HG03064 (cell line): Measurements from ENCODE around the gene KCTD7.
"Not testable (repeated sequence)": the region's sequence is repeated elsewhere in the genome, so short reads cannot be mapped to it uniquely, and the experiment has no call there.

Source experiments
- ATAC-seq: cut with Tn5 transposase; IDR thresholded peaks from one replicate; pipeline ENCODE4 v1.9.1; 2021; ENCODE audit warnings: low read depth; ENCODE audit not compliant: unreplicated experiment

The KCTD7 gene

GRCh38 chr7:66615699-66616098, 13.0 kb upstream of the KCTD7 start:
- ATAC-seq: no peak

GRCh38 chr7:66617295-66617694, 11.4 kb upstream of the KCTD7 start:
- no peak for ATAC-seq

GRCh38 chr7:66619341-66619948, 9.2 kb upstream of the KCTD7 start:
- ATAC-seq: not testable (repeated sequence)

- no peak for ATAC-seq
Observed at GRCh38 chr7:66626331-66626934, 2.2 kb upstream of the KCTD7 start.

- ATAC-seq: no peak
Observed at GRCh38 chr7:66627151-66627681, 1.5 kb upstream of the KCTD7 start.

- peak; percentile 0 for ATAC-seq
Observed at GRCh38 chr7:66627881-66628360, 760 bp upstream of the KCTD7 start.

- ATAC-seq: peak; percentile 7
Observed at GRCh38 chr7:66629222-66630062, 761 bp downstream of the KCTD7 start.

- no peak for ATAC-seq
Observed at GRCh38 chr7:66630531-66630930, 1.9 kb downstream of the KCTD7 start.

- no peak for ATAC-seq
Observed at GRCh38 chr7:66631471-66631870, 2.8 kb downstream of the KCTD7 start.

- ATAC-seq: no peak
Observed at GRCh38 chr7:66634816-66635215, 6.1 kb downstream of the KCTD7 start.

GRCh38 chr7:66635322-66635981, 6.8 kb downstream of the KCTD7 start:
- not testable (repeated sequence) for ATAC-seq

- not testable (repeated sequence) for ATAC-seq
Observed at GRCh38 chr7:66635982-66636546, 7.4 kb downstream of the KCTD7 start.

- ATAC-seq: no peak
Observed at GRCh38 chr7:66638309-66639099, 9.8 kb downstream of the KCTD7 start.

GRCh38 chr7:66639773-66640172, 11.1 kb downstream of the KCTD7 start:
- no peak for ATAC-seq

- no peak for ATAC-seq
Observed at GRCh38 chr7:66640802-66641525, 12.3 kb downstream of the KCTD7 start.

GRCh38 chr7:66641526-66641871, 12.8 kb downstream of the KCTD7 start:
- ATAC-seq: no peak

GRCh38 chr7:66642186-66642585, 13.5 kb downstream of the KCTD7 start:
- ATAC-seq: no peak

- no peak for ATAC-seq
Observed at GRCh38 chr7:66642932-66643331, 14.3 kb downstream of the KCTD7 start.

- no peak for ATAC-seq
Observed at GRCh38 chr7:66643395-66643794, 14.7 kb downstream of the KCTD7 start.
